K562 (cell line): ENCODE data around the gene CCSER1. TPM values are rescaled to one million over a fixed set of nuclear protein-coding genes. Genes with fewer than 3 reads are reported as not detected.

ENCODE experiments used
- ATAC-seq: fragments of 200-7000 bp; cut with Tn5 transposase; 3 replicates; pipeline ENCODE4 v1.9.1; 2020; ENCODE audit warnings: moderate library complexity
- BruUV-seq: library from RNA; stranded (reverse); fragments of 400-500 nt; replicated peaks from 2 replicates; lab custom pipeline; 2021; lab: Mats Ljungman, UMichigan
- CTCF ChIA-PET: fragments of 300-600 bp; formaldehyde crosslinking; extraction: SDS; loops from one replicate; lab custom pipeline; 2021; ENCODE audit warnings: low intra/inter-chr PET ratio; lab: Yijun Ruan, JAX
- POLR2A ChIA-PET: fragments of 300-600, 350-650 bp; sonication (Branson Sonifier 250); formaldehyde crosslinking; extraction: SDS; loops from one replicate; lab custom pipeline; 2021; ENCODE audit warnings: antibody characterized with exemption, inconsistent platforms; lab: Yijun Ruan, JAX
- DNase-seq, 4 experiments: peaks; one replicate each; pipeline versions ENCODE4 v3.0.0 to v3.0.0-alpha.2; 2011 to 2018; ENCODE audit warnings: low spot score in 3 of 4, mixed read lengths in 3 of 4; ENCODE audit errors: extremely low read depth in 1 of 4
- FAIRE-seq: peaks from 2 replicates; lab custom pipeline; 2011; peaks lifted over from hg19 to GRCh38; lab: Jason Lieb, UNC
- H2AFZ ChIP-seq: 2 replicates; pipeline ENCODE4 v1.6.0; 2011; ENCODE audit warnings: low read depth, low read length, control low read depth, inconsistent platforms
- H3K27ac ChIP-seq: fragments of 200-600 bp; 3 replicates; pipeline ENCODE4 v1.8.0; 2011; ENCODE audit warnings: low read depth, mild to moderate bottlenecking, control low read depth, inconsistent platforms, low read length, moderate library complexity, mixed read lengths; ENCODE audit errors: extremely low read depth
- H3K27me3 ChIP-seq, 2 experiments: fragments of 300-600 bp in 1 of 2; 2 replicates in 1 of 2; 3 replicates in 1 of 2; pipeline versions ENCODE4 v1.6.0 to v1.8.0; 2011; ENCODE audit warnings: inconsistent platforms in 2 of 2, low read length in 2 of 2, mild to moderate bottlenecking in 1 of 2, mixed read lengths in 1 of 2, moderate library complexity in 1 of 2; ENCODE audit not compliant: control insufficient read depth in 2 of 2, insufficient read depth in 2 of 2
- H3K36me3 ChIP-seq: fragments of 300-600 bp; 3 replicates; pipeline ENCODE4 v1.8.0; 2011; ENCODE audit warnings: mild to moderate bottlenecking, low read length, inconsistent platforms; ENCODE audit not compliant: control insufficient read depth, insufficient read depth
- H3K4me1 ChIP-seq, 2 experiments: fragments of 200-600 bp in 1 of 2; replicated peaks in 1 of 2; 2 replicates in 1 of 2; 3 replicates in 1 of 2; pipeline versions ENCODE4 v1.5.1 to v1.8.0; 2011; ENCODE audit warnings: inconsistent platforms in 2 of 2, low read length in 2 of 2, mild to moderate bottlenecking in 1 of 2, mixed read lengths in 1 of 2, moderate library complexity in 1 of 2; ENCODE audit not compliant: control insufficient read depth in 2 of 2, insufficient read depth in 2 of 2
- H3K4me2 ChIP-seq: 2 replicates; pipeline ENCODE4 v1.6.1; 2011; ENCODE audit warnings: low read length, control low read depth, inconsistent platforms, mixed read lengths; ENCODE audit not compliant: insufficient read depth
- H3K4me3 ChIP-seq: fragments of 200-600 bp; sonication (generic), shearing (Covaris generic); 2 replicates; pipeline ENCODE4 v1.5.1; 2016; ENCODE audit warnings: control low read depth, inconsistent platforms
- H3K79me2 ChIP-seq: fragments of 200-600 bp; 3 replicates; pipeline ENCODE4 v1.8.0; 2011; ENCODE audit warnings: low read length, inconsistent platforms; ENCODE audit not compliant: control insufficient read depth, insufficient read depth
- H3K9ac ChIP-seq, 2 experiments: 2 replicates each; pipeline versions ENCODE4 v1.6.0 to v1.6.1; 2011; ENCODE audit warnings: low read depth in 2 of 2, low read length in 2 of 2, control low read depth in 1 of 2, inconsistent platforms in 1 of 2, mild to moderate bottlenecking in 1 of 2, mixed read lengths in 1 of 2; ENCODE audit not compliant: insufficient read depth in 1 of 2
- H3K9me1 ChIP-seq: one replicate; pipeline ENCODE4 v1.6.0; 2011; ENCODE audit warnings: inconsistent platforms, mild to moderate bottlenecking, low read length, moderate library complexity; ENCODE audit not compliant: control insufficient read depth, insufficient read depth
- H3K9me3 ChIP-seq: replicated peaks from 2 replicates; pipeline ENCODE4 v1.5.1; 2011; ENCODE audit warnings: low read depth, low read length, inconsistent platforms; ENCODE audit not compliant: control insufficient read depth, insufficient read depth
- H4K20me1 ChIP-seq: replicated peaks from 2 replicates; pipeline ENCODE4 v1.6.1; 2011; ENCODE audit warnings: low read length, inconsistent platforms, mixed read lengths; ENCODE audit not compliant: control insufficient read depth, insufficient read depth
- ARNT ChIP-seq, 2 experiments: fragments of 450-650 bp; IDR thresholded peaks; 2 replicates each; pipeline ENCODE4 v1.6.1; 2016; ENCODE audit warnings: mild to moderate bottlenecking in 1 of 2
- C11orf30 ChIP-seq: fragments of 450-650 bp; IDR thresholded peaks from 2 replicates; pipeline ENCODE4 v1.6.1; 2016; ENCODE audit warnings: low read depth, mild to moderate bottlenecking
- CBFB ChIP-seq: sonication (generic); formaldehyde crosslinking; IDR thresholded peaks from 2 replicates; pipeline ENCODE4 v1.4.0; 2020; ENCODE audit warnings: mild to moderate bottlenecking, missing genetic modification reagents
- ESRRB ChIP-seq: fragments of 250-450 bp; sonication (Bioruptor Pico); IDR thresholded peaks from 2 replicates; pipeline ENCODE4 v1.5.0; 2020; ENCODE audit warnings: mild to moderate bottlenecking, moderate library complexity, borderline replicate concordance
- MBD1 ChIP-seq: fragments of 250-450 bp; sonication (Bioruptor Pico); IDR thresholded peaks from 2 replicates; pipeline ENCODE4 v1.8.0; 2022; ENCODE audit warnings: inconsistent platforms
- POLR2AphosphoS5 ChIP-seq: IDR thresholded peaks from 2 replicates; pipeline ENCODE4 v1.6.1; 2011; ENCODE audit warnings: mild to moderate bottlenecking, low read depth, low read length, moderate library complexity; ENCODE audit not compliant: control insufficient read depth, insufficient read depth
- POLR3A ChIP-seq: IDR thresholded peaks from 2 replicates; pipeline ENCODE4 v1.6.1; 2011; ENCODE audit warnings: borderline replicate concordance, mild to moderate bottlenecking, moderate library complexity; ENCODE audit not compliant: insufficient read length, insufficient read depth; ENCODE audit errors: extremely low read depth
- SREBF1 ChIP-seq: fragments of 150-350 bp; IDR thresholded peaks from 2 replicates; pipeline ENCODE4 v1.6.1; 2014; ENCODE audit warnings: antibody characterized with exemption, low read depth, low read length, borderline replicate concordance
- TCF15 ChIP-seq: fragments of 250-450 bp; sonication (Bioruptor Pico); IDR thresholded peaks from 2 replicates; pipeline ENCODE4 v1.8.0; 2022; ENCODE audit warnings: moderate library complexity, mild to moderate bottlenecking, inconsistent platforms
- ZKSCAN1 ChIP-seq: fragments of 150-350 bp; IDR thresholded peaks from 2 replicates; pipeline ENCODE4 v1.6.1; 2016; ENCODE audit warnings: low read depth, low read length
- ZNF212 ChIP-seq: fragments of 450-650 bp; formaldehyde crosslinking; IDR thresholded peaks from 2 replicates; pipeline ENCODE4 v1.4.0; 2020; ENCODE audit warnings: mild to moderate bottlenecking
- ZNF23 ChIP-seq: fragments of 250-450 bp; sonication (Bioruptor Pico); IDR thresholded peaks from 2 replicates; pipeline ENCODE4 v1.4.0; 2020; ENCODE audit warnings: mild to moderate bottlenecking
- ZNF551 ChIP-seq: fragments of 250-450 bp; sonication (Bioruptor Pico); IDR thresholded peaks from 2 replicates; pipeline ENCODE4 v1.5.0; 2021; ENCODE audit warnings: mild to moderate bottlenecking, moderate library complexity
- in situ Hi-C: fragments of 300-500 bp; cut with MboI; formaldehyde crosslinking; loops from 4 replicates; pipeline ENCODE4 v1.15.0; 2018; ENCODE audit warnings: inconsistent platforms, mixed read lengths
- intact Hi-C: fragments of 100-400 bp; cut with micrococcal nuclease; formaldehyde crosslinking; loops from 2 replicates; pipeline ENCODE4 v1.14.2; 2022
- polyA plus RNA-seq, 8 experiments: library from polyadenylated mRNA; depleted of rRNA in 4 of 8; stranded (reverse) in 5 of 8; unstranded in 3 of 8; fragments of >200 nt; fragmentation: Nextera tagmentation in 2 of 8; fragmentation: Illumina TruSeq in 1 of 8; extraction: Ambion mirVana in 2 of 8; extraction: Trizol in 1 of 8; gene quantifications; 2 replicates each; pipeline versions ENCODE4 v1.2.1 to v1.2.3, GENCODE V29; 2011 to 2014; ENCODE audit warnings: inconsistent platforms in 1 of 8, missing spikeins in 1 of 8
- total RNA-seq, 7 experiments: library from RNA; depleted of rRNA in 6 of 7; stranded (reverse); fragments of >200 nt in 6 of 7; fragmentation: Illumina TruSeq in 2 of 7; extraction: Trizol in 2 of 7; gene quantifications; 2 replicates each; pipeline versions ENCODE4 v1.2.1 to v1.2.3, GENCODE V29; 2011 to 2021; ENCODE audit warnings: low replicate concordance in 1 of 7

CCSER1 gene
- total and polyA plus RNA-seq, 9 of the 15 experiments (the other 6 are each of a cell fraction or from before 2014, with no cell fraction given), result not detected

GRCh38 chr4:90226734-90227133 is 99.5 kb downstream of the CCSER1 start:
- Histone ChIP-seq H3K4me1 (no peaks in the 10 kb centered on the region), H3K27ac (no peak overlapping the region), H4K20me1 (no peaks in the 10 kb centered on the region), H3K9me3 (no peaks in the 10 kb centered on the region), H3K9ac (no peak overlapping the region), H3K79me2 (no peaks in the 10 kb centered on the region), H3K36me3 (no peaks in the 10 kb centered on the region), H3K4me3 (no peak overlapping the region), H2AFZ (no peak overlapping the region), H3K9me1 (no peaks in the 10 kb centered on the region), H3K27me3 (no peaks in the 10 kb centered on the region), H3K4me2 (no peak overlapping the region)
- in situ Hi-C loops (no loop called here), intact Hi-C loops (no loop called here)
- ChIA-PET CTCF (no interaction called here), POLR2A (no interaction called here)
- FAIRE-seq (no peak), ATAC-seq (no peak), DNase-seq (no peak)
- no TSS peak for BruUV-seq
- TF ChIP-seq POLR2AphosphoS5 (no peak), ARNT (IDR thresholded peaks at IDR 0.05) (no peak), ZKSCAN1 (no peak), POLR3A (no peak), ZNF551 (CRISPR knock-in tag) (no peak), ZNF23 (CRISPR knock-in tag) (no peak), ESRRB (CRISPR knock-in tag) (no peak), TCF15 (CRISPR knock-in tag) (no peak), MBD1 (CRISPR knock-in tag) (no peak), ZNF212 (CRISPR knock-in tag) (no peak), SREBF1 (no peak), CBFB (no peak), C11orf30 (no peak)
